Measurements from ENCODE around the gene HNRNPD. TPM values are rescaled to one million over a fixed set of nuclear protein-coding genes. Genes with fewer than 3 reads are reported as not detected.

HNRNPD gene
- total and polyA plus RNA-seq, 8 donors: 105 to 614 (median 558) TPM

DNA sequence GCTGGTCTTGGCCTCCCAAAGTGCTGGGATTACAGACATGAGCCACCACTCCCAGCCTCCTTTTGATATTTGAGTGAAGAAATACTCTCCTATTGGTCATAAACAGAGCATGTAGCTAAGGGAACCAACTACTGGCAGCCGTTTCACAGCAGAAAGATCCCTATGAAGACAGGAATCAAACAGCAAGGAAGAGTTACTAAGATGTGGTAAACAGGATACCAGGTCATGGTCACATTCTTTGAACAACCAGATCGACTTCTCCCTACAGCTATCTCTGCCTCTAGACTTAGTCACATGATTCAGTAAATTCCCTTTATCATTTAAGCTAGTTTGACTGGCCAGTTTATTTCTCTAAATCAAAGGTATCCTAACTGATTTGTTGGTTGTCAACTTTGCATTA is 9.0 kb upstream of the HNRNPD start:
- intact Hi-C loops (cut with DNase I): no loop called here
- ATAC-seq: no peak
- Histone ChIP-seq H3K27ac (no peak overlapping the region), H3K36me3 (no peaks in the 10 kb centered on the region), H3K4me1 (no peaks in the 10 kb centered on the region), H3K9me3 (no peaks in the 10 kb centered on the region), H3K27me3 (no peaks in the 10 kb centered on the region), H3K4me3 (no peak overlapping the region)
- no peak for DNase-seq
- TF ChIP-seq, protein P1, sequence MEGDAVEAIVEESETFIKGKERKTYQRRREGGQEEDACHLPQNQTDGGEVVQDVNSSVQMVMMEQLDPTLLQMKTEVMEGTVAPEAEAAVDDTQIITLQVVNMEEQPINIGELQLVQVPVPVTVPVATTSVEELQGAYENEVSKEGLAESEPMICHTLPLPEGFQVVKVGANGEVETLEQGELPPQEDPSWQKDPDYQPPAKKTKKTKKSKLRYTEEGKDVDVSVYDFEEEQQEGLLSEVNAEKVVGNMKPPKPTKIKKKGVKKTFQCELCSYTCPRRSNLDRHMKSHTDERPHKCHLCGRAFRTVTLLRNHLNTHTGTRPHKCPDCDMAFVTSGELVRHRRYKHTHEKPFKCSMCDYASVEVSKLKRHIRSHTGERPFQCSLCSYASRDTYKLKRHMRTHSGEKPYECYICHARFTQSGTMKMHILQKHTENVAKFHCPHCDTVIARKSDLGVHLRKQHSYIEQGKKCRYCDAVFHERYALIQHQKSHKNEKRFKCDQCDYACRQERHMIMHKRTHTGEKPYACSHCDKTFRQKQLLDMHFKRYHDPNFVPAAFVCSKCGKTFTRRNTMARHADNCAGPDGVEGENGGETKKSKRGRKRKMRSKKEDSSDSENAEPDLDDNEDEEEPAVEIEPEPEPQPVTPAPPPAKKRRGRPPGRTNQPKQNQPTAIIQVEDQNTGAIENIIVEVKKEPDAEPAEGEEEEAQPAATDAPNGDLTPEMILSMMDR (IDR thresholded peaks at IDR 0.05): no peak

GRCh38 chr4:82381661-82382296 is 8.0 kb upstream of the HNRNPD start:
- ATAC-seq: no peak
- TF ChIP-seq, protein P1 (IDR thresholded peaks at IDR 0.05): no peak
- intact Hi-C loops (cut with DNase I): no loop called here

GRCh38 chr4:82381235-82381634 is 7.4 kb upstream of the HNRNPD start:
- intact Hi-C loops (cut with DNase I): no loop called here
- DNase-seq (no peak), ATAC-seq (no peak)
- Histone ChIP-seq H3K36me3 (no peaks in the 10 kb centered on the region), H3K4me1 (peaks cover 0 to 3% of the 10 kb centered on the region in 2 donors), H3K4me3 (no peak overlapping the region), H3K27me3 (no peaks in the 10 kb centered on the region), H3K9me3 (no peaks in the 10 kb centered on the region), H3K27ac (no peak overlapping the region)
- TF ChIP-seq, protein P1 (IDR thresholded peaks at IDR 0.05): no peak

More at GRCh38 chr4:82381661-82382296, 8.0 kb upstream of the HNRNPD start:
- Histone ChIP-seq H3K36me3 (no peaks in the 10 kb centered on the region), H3K27ac (no peak overlapping the region), H3K4me1 (no peaks in the 10 kb centered on the region), H3K4me3 (no peak overlapping the region), H3K9me3 (no peaks in the 10 kb centered on the region), H3K27me3 (no peaks in the 10 kb centered on the region)
- no peak for DNase-seq

DNA sequence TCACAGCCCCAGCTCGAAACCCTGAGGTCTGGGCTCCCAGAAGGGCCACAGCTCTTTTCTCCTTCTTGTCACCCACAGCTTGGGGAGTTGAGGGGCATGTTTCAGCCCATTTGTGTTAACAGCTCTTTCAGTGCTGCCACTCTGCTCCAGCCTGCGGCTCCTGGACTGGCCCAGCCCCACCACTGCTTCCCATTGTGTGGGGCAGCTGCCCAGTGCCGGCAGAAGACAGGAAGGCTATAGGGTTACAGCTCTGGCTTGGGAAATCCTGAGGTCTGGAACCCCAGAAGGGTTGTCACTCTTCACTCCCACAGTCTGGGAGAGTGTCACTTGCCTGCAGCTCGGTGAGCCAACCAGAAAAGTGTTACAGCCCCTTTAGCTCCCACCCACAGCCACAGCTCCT is 7.0 kb upstream of the HNRNPD start:
- Histone ChIP-seq H3K36me3 (no peaks in the 10 kb centered on the region), H3K4me1 (peaks cover 0 to 7% of the 10 kb centered on the region in 2 donors), H3K4me3 (no peak overlapping the region), H3K9me3 (no peaks in the 10 kb centered on the region), H3K27ac (no peak overlapping the region), H3K27me3 (no peaks in the 10 kb centered on the region)
- ATAC-seq (no peak), DNase-seq (no peak)
- intact Hi-C loops (cut with DNase I): no loop called here
- TF ChIP-seq, protein P1 (IDR thresholded peaks at IDR 0.05): no peak

- no peak overlapping the region for H3K27ac ChIP-seq
- TF ChIP-seq, protein P1 (IDR thresholded peaks at IDR 0.05): no peak
- DNase-seq (no peak), ATAC-seq (no peak)
- no peaks in the 10 kb centered on the region for H3K27me3 ChIP-seq
- peaks cover 0 to 12% of the 10 kb centered on the region in 2 donors for H3K4me1 ChIP-seq
- intact Hi-C loops (cut with DNase I): no loop called here
- H3K4me3 ChIP-seq: no peak overlapping the region
- H3K36me3 ChIP-seq: no peaks in the 10 kb centered on the region
- no peaks in the 10 kb centered on the region for H3K9me3 ChIP-seq
These were observed 6.6 kb upstream of the HNRNPD start for GRCh38 chr4:82380344-82380743.
